NCI-H2107 treated with DMSO at 0.1 percent for 48 hours (cell line): ENCODE data around the gene ARL4C.
A peak's percentile ranks its signal among the peaks of the same experiment; 100 is the strongest.

ENCODE experiments used
- DNase-seq: peaks from one replicate; lab custom pipeline; 2025; ENCODE audit not compliant: unreplicated experiment; lab: John Stamatoyannopoulos, UW

The ARL4C gene

GRCh38 chr2:234500394-234501006 is 3.6 kb upstream of the ARL4C start:
- DNase-seq = peak; percentile 67

- DNase-seq = no peak
These were observed 834 bp upstream of the ARL4C start for GRCh38 chr2:234497594-234498235.

DNA sequence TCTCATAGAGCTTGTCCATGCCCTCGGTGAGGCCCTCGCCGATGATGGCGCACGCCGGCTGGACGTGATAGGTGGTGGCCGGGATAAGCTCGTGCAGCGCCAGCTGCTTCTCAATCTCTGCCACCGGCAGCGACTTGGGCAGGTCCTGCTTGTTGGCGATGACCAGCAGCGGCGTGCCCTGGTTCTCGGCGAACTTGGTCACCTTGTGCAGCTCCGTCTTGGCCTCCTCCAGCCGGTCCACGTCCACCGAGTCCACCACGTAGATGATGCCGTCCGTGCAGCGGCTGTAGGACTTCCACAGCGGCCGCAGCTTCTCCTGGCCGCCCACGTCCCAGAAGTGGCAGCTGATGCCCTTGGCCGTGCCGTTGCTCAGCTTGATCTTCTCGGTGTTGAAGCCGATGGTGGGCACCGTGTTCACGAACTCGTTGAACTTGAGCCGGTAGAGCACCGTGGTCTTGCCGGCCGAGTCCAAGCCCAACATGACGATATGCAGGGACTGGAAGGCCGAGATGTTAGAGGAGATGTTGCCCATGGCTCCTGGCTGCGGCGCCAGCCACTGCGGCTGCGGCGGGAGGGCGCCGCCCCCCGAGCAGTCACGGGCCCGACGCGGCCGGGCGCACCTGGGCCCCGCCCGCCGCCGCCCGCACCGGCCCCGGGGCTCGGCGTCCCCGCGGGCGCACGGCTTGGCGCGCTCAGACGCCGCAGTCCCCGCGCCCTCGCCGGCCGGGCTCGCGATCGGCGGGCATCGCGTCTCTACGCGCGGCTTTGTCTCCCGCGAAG is 636 bp downstream of the ARL4C start:
- DNase-seq = no peak

GRCh38 chr2:234495251-234496054 is 1.4 kb downstream of the ARL4C start:
- DNase-seq = no peak

DNA sequence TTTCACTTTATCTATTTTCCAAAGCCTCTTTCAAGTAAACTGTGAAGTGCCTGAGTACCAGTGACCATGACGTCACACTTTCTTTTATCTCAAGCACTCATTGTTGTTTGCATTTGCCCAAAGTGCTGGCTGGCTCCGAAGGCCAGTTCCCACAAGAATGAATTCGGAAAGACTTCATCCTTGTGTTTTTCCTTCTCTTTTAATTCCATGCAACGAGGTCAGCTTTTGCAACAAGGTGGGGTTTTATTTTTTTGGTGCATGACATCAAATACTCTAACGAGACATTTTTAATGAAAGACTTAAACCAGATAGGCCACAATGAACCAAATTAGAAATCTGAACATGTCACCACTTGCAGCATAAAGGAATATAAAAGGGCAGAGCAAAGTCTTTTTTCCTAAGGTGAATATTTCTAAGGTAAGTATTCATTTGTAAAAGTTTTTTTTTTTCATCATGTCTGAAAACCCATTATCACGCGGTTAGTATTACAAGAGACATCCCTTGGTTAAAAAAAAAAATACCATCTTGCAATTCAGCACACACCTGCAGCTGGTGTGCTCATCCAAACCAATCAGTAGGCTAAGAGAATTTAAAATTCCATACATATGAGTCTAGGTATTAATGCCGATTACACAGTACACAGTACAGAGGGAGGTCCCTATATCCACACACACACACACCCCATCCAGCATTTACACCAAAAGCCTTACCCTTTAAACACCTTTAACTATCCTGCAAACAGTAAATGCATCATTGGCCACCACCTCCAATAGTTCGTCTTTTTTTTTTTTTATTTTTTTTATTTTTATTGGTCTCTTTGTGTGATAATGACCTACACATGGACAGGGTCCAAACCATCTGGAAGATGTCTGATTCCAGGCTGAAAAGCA is 2.3 kb downstream of the ARL4C start:
- peak; percentile 49 for DNase-seq

DNA sequence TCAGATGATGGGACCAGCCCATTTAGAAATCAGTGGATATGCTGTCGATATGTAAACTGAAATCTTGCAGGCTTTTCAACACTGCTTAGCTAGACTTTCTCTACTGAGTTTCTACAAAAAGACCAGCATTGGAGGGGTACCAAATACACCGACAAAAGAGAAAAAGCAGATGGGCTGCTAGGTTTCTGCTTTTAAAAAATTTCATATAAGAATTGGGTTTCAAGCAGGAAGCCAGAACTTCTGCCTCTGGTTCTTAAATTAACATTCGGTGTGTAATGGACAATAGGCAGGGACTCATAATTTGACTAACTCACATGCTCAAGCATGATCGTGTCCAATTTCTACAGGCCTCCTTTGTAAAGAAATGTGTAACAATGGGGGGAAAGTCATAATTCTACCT is 3.1 kb downstream of the ARL4C start:
- DNase-seq = no peak

DNA sequence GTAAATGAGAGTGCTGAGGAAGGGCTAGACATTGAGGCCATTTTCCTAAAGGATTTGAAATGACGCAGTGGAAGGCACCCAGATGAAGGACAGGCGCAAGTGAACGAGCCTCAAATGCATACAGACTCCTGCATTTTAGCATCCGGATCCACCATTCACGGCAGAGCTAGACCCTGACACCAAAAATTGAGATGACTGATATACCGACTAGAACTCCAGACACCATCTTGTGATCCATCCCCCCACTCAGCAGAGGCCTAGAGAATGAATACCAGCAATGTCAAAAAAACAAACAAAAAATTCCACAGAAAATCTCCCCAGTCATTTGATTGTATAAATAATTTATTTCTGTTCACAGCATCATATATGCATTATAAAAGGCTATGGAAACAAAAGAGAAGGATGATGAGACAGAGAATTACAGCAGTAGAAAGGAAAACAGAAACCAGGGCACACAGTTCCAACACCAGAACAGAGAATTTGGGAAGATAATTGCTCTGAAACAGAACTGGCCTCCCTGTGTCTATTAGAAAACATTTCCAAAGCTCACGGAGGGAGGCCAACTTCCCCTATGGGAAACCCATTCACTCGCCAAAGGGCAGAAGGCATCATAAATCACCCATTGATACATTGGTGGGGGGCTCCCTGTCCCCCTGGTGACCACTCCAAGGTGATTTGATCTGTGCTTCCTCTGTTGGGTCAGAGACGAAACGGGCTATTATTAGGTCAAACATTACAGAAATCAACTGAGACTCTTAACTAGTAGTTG is 4.0 kb downstream of the ARL4C start:
- DNase-seq = no peak

DNA sequence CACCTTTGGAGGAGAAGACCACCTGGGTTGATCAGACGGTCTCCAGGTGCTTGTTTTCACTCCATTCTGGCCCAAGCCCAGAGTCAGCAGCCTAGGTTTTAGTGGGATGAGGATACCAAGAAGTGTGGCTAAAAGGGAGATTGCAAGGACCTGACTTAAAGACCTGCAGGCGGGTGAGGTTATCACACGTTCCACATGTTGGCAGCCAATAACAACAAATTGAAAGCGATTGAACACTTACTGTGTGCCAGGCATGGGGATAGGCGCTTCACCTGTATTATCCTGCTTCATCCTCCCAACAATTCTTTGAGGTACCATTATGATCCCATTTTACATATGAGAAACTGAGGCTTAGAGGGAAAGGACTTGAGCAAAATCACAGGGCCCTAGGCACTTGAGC is 5.0 kb downstream of the ARL4C start:
- DNase-seq = no peak

GRCh38 chr2:234491281-234491680 is 5.6 kb downstream of the ARL4C start:
- no peak for DNase-seq

- no peak for DNase-seq
These were observed 6.4 kb downstream of the ARL4C start for GRCh38 chr2:234490271-234491091.

DNA sequence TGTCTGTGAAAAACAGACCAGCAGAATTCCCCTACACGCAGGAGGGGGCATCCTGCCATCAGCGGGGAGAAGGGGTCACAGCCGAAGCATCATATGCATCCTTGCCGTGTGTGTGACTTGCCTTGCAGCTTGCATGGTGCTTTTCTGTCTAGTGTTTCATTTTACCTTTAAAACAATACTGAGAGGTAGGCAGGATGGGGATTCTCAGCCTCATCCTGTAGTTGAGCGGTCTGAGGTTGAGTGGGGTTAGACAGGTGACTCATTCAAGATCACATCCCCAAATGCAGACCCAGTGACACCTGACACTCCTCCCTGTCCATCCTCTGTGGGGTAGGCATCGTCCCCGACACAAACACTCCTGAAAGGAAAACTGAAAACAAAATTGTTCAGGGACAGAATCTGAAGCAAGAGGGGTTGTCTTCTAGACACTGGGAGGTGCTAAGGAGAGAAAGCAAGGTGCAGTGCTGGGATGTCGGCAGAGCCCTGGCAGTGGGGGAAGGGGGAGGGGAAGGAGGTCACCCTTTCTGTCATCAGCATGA is 7.9 kb downstream of the ARL4C start:
- peak; percentile 12 for DNase-seq

GRCh38 chr2:234488486-234488885 is 8.4 kb downstream of the ARL4C start:
- DNase-seq = no peak

DNA sequence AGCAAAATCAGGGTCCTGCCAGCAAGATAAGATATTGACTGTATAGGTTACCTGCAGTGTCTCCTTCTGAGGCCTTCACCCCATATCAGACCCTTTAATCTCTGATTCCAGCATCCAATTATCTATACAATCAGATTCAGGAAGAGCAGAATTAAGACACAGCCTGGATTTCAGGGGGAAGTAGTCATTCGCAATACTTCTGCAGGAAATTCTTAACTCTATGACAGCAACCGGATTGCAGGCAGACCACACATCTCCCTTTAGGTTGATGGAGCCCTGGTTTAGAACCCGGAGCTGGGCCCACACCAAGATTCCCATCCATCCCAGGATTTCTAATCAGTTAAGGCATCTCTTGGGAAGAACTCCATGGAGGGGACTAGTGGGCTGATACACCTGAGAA is 9.5 kb downstream of the ARL4C start:
- DNase-seq = no peak

GRCh38 chr2:234483568-234484251 is 13.2 kb downstream of the ARL4C start:
- peak; percentile 15 for DNase-seq

- DNase-seq = no peak
These were observed 15.6 kb downstream of the ARL4C start for GRCh38 chr2:234481301-234481700.

DNA sequence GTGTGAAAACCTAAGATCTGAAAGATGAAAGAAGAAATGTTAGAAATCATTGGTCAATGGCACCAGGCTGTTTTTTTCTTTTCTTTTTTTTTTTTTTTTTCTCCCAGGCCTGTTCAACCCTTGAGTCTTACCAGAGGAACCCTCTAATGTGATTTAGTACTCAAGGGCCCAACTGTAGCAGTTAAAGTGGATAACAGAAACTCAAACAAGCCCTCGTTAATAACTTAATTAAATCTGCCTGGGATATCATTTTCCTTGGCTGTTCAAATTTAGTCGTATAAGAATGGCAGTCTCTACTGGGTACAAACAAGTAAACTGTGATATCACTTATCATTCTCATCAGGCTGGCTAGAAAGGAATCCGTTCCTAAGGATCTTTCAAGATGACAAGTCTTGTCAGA is 16.5 kb downstream of the ARL4C start:
- DNase-seq = no peak

- DNase-seq = no peak
These were observed 17.4 kb downstream of the ARL4C start for GRCh38 chr2:234479465-234479864.
